Fibroblast of pulmonary artery (primary cell): Measurements from ENCODE around the gene RELB.
A peak's percentile ranks its signal among the peaks of the same experiment; 100 is the strongest.
"Not testable (repeated sequence)": the region's sequence is repeated elsewhere in the genome, so short reads cannot be mapped to it uniquely, and the experiment has no call there.

Source experiments
- DNase-seq: peaks from one replicate; pipeline ENCODE4 v3.0.0-alpha.2; 2010; ENCODE audit warnings: low read depth
- H3K4me3 ChIP-seq: replicated peaks from 2 replicates; pipeline ENCODE4 v1.5.1; 2011; ENCODE audit warnings: low read depth, mild to moderate bottlenecking, control low read depth, low read length, moderate library complexity
- CTCF ChIP-seq: IDR thresholded peaks from 2 replicates; pipeline ENCODE4 v1.5.1; 2011; ENCODE audit warnings: mild to moderate bottlenecking, control low read depth, low read length, inconsistent platforms; ENCODE audit errors: missing control alignments

The RELB gene

DNA sequence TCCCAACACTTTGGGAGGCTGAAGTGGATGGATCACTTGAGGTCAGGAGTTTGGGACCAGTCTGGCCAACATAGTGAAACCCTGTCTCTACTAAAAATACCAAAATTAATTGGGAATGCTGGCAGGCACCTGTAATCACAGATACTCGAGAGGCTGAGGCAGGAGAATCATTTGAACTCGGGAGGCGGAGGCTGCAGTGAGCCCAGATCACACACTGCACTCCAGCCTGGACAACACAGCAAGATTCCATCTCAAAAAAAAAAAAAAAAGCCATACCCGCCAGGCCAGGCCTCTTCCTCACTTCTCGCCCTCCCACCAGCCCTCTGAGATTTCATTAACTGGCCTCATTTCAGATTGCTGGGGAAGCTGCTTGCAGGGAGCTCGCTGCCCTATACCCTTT is 7.7 kb upstream of the RELB start:
- no peak for TF ChIP-seq CTCF
- no peak for DNase-seq
- no peak overlapping the region for H3K4me3 ChIP-seq

- no peak for TF ChIP-seq CTCF
These were observed 7.2 kb upstream of the RELB start for GRCh38 chr19:44993926-44994537.

DNA sequence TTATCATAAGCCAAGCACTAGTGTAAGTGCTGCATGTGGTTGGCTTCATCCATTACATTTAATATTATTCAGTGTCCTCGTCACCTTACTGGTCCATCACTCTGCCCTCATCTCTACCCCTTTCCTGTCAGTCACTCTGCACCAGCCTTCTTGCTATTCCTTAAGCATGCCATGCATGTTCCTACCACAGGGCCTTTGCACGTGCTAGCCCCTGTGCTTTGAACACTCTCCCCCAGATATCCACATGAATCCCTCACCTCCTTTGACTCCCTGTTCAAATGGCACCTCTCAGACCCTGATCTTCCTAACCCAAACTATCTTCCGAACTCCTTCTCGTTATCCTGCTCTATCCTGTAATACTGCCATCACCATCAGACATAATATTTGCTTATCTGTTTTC is 3.2 kb upstream of the RELB start:
- H3K4me3 ChIP-seq = no peak overlapping the region
- no peak for DNase-seq
- no peak for TF ChIP-seq CTCF

More at GRCh38 chr19:44993926-44994537, 7.2 kb upstream of the RELB start:
- DNase-seq = no peak
- H3K4me3 ChIP-seq = no peak overlapping the region

DNA sequence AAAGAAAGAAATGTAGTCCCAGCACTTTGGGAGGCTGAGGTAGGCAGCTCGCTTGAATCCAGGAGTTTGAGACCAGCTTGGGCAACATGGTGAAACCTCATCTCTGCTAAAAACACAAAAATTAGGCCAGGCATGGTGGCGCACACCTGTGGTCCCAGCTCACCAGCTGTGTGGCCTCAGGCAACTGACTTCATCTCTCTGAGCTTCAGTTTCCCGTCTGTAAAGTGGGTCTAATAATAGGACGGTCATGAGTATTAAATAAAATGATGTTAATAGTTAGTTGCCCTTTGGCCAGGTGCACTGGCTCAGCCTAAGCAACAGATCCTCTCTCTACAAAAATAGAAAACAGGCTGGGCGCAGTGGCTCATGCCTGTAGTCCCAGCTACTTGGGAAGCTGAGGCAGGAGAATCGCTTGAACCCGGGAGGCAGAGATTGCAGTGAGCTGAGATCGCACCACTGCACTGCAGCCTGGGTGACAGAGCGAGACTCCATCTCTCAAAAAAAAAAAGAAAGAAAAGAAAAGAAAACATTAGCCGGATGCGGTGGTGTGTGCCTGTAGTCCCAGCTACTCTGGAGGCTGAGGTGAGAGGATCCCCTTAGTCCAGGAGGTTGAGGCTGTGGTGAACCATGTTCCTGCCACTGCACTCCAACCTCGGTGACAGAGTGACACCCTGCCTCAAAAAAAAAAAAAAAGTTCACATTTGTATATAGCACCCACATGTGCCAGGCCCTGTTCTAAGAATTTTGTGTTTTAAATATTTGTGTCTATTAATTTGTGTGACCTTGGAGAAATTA is 1.9 kb upstream of the RELB start:
- H3K4me3 ChIP-seq, DNase-seq: not testable (repeated sequence)

DNA sequence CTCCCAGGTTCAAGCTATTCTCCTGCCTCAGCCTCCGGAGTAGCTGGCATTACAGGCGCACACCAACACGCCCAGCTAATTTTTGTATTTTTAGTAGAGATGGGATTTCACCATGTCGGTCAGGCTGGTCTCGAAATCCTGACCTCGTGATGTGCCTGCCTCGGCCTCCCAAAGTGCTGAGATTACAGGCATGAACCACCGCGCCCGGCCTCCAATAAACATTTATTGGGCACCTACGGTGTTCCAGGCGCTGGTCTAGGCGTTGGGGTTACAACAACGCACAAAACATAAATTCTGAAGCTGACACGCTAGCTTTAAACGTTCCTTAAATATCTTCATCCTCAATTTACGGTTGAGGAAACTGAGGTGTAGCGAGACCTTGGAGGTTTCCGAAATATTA is 599 bp upstream of the RELB start:
- not testable (repeated sequence) for DNase-seq
- H3K4me3 ChIP-seq = peak overlapping the region; percentile 37

DNA sequence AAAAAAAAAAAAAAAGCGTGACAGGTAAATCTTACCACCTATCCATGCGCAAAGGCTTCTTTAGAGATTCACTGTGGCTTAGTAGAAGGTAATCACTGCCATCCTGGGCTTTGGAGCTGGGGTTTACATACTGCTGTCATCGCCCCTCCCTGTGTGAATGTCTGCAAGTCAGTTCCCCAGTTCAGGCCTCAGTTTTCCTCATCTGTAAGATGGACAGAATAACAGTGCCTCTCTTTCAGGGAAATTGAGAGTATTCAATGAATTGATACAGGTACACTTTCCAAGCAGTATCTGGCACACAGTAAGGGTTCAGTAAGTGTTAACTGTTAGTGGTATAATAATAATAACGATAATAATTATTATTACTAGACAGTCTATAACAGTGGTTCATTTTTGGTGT is 2.2 kb downstream of the RELB start:
- H3K4me3 ChIP-seq = no peak overlapping the region
- TF ChIP-seq CTCF = no peak
- no peak for DNase-seq

DNA sequence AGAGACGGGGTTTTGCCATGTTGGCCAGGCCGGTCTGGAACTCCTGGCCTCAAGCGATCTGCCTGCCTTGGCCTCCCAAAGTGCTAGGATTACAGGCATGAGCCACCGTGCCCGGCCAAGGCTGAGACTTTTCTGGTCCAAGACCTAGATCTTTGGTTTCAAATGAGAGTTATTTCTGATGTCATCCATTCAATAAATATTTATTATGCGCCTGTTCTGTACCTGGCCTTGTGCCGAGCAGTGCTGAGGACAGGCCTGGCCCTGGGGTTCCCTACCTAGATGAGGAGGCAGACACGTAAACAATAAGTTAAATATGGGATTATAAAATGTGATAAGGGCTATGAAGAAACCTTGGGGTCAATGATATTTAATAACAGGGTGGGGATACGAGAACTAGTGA is 4.5 kb downstream of the RELB start:
- no peak overlapping the region for H3K4me3 ChIP-seq
- no peak for TF ChIP-seq CTCF
- no peak for DNase-seq

GRCh38 chr19:45008552-45008951 is 7.3 kb downstream of the RELB start:
- TF ChIP-seq CTCF = no peak
- DNase-seq = no peak
- no peak overlapping the region for H3K4me3 ChIP-seq
